Adrenal gland (tissue), 5 donors: ENCODE measurements around the gene MBNL2.

Experiments
- POLR2A ChIP-seq, 2 donors: fragments of 450-650 bp; IDR thresholded peaks; one replicate each; pipeline ENCODE4 v1.6.1; 2017; ENCODE audit warnings: antibody characterized with exemption in 2 of 2, mild to moderate bottlenecking in 2 of 2, moderate library complexity in 1 of 2
- TF ChIP-seq, protein P1 (sequence below), 6 experiments: fragments of 450-650 bp in 4 of 6; fragments of 200-600 bp in 2 of 6; sonication (generic) in 1 of 6; IDR thresholded peaks; 1 replicate in 5 of 6; 2 replicates in 1 of 6; pipeline versions ENCODE4 v1.5.1 to v1.8.0; 2016 to 2021; ENCODE audit warnings: antibody characterized with exemption in 6 of 6, mild to moderate bottlenecking in 2 of 6, moderate library complexity in 1 of 6
- donor health status: DM: no; HTN: no; CAD: no.

DNA sequence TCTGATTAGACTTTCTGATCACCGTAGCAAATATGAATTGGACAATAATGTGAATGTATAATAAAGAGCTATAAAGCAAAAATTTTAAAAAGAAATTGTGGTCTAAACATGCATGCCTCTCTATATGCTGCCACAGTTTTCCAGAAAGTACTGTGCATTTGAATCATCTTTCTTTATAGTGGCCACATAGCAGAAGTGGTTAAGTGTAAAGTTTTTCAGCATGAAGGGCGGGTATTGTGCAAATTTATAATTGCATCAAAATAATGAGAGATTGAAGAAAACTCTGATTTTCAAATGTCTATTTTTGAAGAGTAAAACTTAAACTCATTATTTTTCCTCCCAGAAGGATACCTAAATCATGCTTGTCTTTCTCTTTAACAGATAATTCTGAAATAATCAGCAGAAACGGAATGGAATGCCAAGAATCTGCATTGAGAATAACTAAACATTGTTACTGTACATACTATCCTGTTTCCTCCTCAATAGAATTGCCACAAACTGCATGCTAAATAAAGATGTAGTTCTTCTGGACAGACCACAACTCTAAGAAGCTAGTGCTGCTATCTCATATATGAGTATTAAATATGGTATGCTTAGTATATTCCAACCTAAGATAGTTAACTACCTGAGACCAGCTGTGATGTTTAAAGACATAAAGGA lies 168.9 kb downstream of the MBNL2 start:
- TF ChIP-seq, protein P1, sequence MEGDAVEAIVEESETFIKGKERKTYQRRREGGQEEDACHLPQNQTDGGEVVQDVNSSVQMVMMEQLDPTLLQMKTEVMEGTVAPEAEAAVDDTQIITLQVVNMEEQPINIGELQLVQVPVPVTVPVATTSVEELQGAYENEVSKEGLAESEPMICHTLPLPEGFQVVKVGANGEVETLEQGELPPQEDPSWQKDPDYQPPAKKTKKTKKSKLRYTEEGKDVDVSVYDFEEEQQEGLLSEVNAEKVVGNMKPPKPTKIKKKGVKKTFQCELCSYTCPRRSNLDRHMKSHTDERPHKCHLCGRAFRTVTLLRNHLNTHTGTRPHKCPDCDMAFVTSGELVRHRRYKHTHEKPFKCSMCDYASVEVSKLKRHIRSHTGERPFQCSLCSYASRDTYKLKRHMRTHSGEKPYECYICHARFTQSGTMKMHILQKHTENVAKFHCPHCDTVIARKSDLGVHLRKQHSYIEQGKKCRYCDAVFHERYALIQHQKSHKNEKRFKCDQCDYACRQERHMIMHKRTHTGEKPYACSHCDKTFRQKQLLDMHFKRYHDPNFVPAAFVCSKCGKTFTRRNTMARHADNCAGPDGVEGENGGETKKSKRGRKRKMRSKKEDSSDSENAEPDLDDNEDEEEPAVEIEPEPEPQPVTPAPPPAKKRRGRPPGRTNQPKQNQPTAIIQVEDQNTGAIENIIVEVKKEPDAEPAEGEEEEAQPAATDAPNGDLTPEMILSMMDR (IDR thresholded peaks at IDR 0.05), result no peak
- no peak for TF ChIP-seq POLR2A (IDR thresholded peaks at IDR 0.05)
